ENCODE data around the gene PBXIP1. TPM values are rescaled to one million over a fixed set of nuclear protein-coding genes. Genes with fewer than 3 reads are reported as not detected.

PBXIP1 gene
- total and polyA plus RNA-seq, 11 donors, result 36.9 to 70.4 (median 51.5) TPM

DNA sequence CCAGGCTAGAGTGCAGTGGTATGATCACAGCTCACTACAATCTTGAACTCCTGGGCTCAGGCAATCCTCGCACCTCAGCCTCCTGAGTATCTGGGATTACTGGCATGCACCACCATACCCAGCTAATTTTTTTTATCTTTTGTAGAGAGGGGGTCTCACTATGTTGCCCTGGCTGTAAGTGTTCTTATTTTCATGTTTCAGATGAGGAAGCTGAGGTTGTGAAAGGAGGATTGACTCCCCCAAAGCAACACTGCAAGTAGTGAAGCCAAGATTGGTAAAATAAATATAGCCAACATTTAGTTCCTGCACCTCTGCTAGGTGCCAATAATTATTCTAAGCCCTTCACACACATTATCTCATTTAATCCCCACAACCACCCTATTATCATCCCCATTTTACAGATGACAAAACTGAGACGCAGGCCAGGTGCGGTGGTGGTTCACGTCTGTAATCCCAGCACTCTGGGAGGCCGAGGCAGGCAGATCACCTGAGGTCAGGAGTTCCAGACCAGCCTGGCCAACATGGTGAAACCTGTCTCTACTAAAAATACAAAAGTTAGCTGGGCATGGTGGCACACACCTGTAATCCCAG, 21.4 kb downstream of the PBXIP1 start:
- no peak for ATAC-seq
- peaks cover 0 to 25% (median 15%) of the 10 kb centered on the region in 12 donors for H3K4me1 ChIP-seq
- peak in 1 of 5 donors; percentile 15 for DNase-seq
- H3K4me3 ChIP-seq, result no peak overlapping the region
- TF ChIP-seq POLR2A (IDR thresholded peaks at IDR 0.05), result no peak
- TF ChIP-seq, protein P1, sequence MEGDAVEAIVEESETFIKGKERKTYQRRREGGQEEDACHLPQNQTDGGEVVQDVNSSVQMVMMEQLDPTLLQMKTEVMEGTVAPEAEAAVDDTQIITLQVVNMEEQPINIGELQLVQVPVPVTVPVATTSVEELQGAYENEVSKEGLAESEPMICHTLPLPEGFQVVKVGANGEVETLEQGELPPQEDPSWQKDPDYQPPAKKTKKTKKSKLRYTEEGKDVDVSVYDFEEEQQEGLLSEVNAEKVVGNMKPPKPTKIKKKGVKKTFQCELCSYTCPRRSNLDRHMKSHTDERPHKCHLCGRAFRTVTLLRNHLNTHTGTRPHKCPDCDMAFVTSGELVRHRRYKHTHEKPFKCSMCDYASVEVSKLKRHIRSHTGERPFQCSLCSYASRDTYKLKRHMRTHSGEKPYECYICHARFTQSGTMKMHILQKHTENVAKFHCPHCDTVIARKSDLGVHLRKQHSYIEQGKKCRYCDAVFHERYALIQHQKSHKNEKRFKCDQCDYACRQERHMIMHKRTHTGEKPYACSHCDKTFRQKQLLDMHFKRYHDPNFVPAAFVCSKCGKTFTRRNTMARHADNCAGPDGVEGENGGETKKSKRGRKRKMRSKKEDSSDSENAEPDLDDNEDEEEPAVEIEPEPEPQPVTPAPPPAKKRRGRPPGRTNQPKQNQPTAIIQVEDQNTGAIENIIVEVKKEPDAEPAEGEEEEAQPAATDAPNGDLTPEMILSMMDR (IDR thresholded peaks at IDR 0.05), result no peak
- 95 to 97% (median 97%) methylated on average over 5 of the region's 5 CpGs for WGBS, 4 donors
- no peak overlapping the region for H3K27ac ChIP-seq
- no peaks in the 10 kb centered on the region for H3K27me3 ChIP-seq
- intact Hi-C loops (cut with DNase I), result loop anchor here in 1 of 10 donors (10.0 kb wide), 2 partner anchors 50 to 370 kb away; partner anchors contain the start of gene CHRNB2
- H3K9me3 ChIP-seq, result no peaks in the 10 kb centered on the region
- H3K36me3 ChIP-seq, result peaks cover 0 to 28% (median 10%) of the 10 kb centered on the region in 9 donors

DNA sequence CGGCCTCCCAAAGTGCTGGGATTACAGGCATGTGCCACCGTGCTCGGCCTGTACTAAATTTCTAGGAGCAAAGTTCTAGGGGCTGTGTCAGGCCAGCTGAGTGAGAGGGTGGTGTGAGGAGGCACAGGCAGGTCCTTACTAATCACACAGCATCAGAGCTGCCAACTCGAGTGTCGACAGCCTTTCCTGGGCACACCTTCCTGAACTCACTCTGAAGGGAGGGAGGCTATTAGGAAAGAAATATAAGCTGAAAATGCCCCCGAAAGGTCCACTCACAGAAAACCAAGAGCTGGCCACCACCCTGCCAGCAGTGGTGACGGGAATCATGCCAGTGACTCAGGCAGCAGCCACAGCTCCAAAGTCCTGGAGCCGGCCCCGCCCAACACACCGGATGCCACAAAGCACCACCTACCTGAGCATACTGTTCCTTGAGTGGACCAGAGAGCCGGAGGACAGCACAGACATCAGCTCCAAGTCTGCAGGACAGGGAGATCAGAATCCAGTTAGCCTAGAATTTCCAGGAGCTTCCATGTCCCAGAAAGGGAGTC, 23.9 kb downstream of the PBXIP1 start:
- H3K4me3 ChIP-seq, result no peak overlapping the region
- ATAC-seq, result no peak
- peaks cover 0 to 13% (median 8%) of the 10 kb centered on the region in 12 donors for H3K4me1 ChIP-seq
- intact Hi-C loops (cut with DNase I), result loop anchor here in 1 of 10 donors (10.0 kb wide), 2 partner anchors 47 to 367 kb away; partner anchors contain the start of gene CHRNB2
- H3K27me3 ChIP-seq, result no peaks in the 10 kb centered on the region
- H3K36me3 ChIP-seq, result peaks cover 0 to 51% (median 26%) of the 10 kb centered on the region in 9 donors
- no peak for TF ChIP-seq POLR2A (IDR thresholded peaks at IDR 0.05)
- TF ChIP-seq, protein P1 (IDR thresholded peaks at IDR 0.05), result no peak
- DNase-seq, result peak in 1 of 5 donors; percentile 17
- 79 to 84% (median 79%) methylated on average over 11 of the region's 11 CpGs for WGBS, 4 donors
- H3K9me3 ChIP-seq, result no peaks in the 10 kb centered on the region
- H3K27ac ChIP-seq, result no peak overlapping the region

DNA sequence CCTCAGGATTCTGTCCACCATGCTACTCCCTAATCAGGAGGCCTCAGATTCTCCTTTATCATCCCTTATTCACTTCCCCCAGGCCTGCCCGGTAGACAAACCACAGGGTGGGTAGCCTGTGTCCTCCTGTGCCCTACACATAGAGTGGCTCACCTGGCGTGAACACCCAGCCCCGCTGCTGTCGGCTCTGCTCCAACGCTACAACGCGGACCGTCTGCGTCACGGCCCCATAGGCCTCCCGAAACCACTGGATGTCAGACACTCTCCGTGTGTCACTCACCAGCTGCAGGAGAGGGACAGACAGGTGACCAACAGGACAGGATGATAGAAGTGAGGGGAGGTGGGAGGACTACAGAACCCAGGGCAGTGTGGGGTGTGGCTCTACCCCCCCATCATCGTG, 29.7 kb downstream of the PBXIP1 start:
- 93 to 96% (median 95%) methylated on average over 13 of the region's 13 CpGs for WGBS, 4 donors
- no peak for DNase-seq
- intact Hi-C loops (cut with DNase I), result no loop called here
- Histone ChIP-seq H3K27ac (no peak overlapping the region), H3K9me3 (no peaks in the 10 kb centered on the region), H3K36me3 (peaks cover 0 to 87% (median 65%) of the 10 kb centered on the region in 9 donors), H3K27me3 (no peaks in the 10 kb centered on the region), H3K4me3 (no peak overlapping the region), H3K4me1 (no peaks in the 10 kb centered on the region)
- no peak for TF ChIP-seq POLR2A (IDR thresholded peaks at IDR 0.05)
- TF ChIP-seq, protein P1 (IDR thresholded peaks at IDR 0.05), result no peak
- ATAC-seq, result no peak

DNA sequence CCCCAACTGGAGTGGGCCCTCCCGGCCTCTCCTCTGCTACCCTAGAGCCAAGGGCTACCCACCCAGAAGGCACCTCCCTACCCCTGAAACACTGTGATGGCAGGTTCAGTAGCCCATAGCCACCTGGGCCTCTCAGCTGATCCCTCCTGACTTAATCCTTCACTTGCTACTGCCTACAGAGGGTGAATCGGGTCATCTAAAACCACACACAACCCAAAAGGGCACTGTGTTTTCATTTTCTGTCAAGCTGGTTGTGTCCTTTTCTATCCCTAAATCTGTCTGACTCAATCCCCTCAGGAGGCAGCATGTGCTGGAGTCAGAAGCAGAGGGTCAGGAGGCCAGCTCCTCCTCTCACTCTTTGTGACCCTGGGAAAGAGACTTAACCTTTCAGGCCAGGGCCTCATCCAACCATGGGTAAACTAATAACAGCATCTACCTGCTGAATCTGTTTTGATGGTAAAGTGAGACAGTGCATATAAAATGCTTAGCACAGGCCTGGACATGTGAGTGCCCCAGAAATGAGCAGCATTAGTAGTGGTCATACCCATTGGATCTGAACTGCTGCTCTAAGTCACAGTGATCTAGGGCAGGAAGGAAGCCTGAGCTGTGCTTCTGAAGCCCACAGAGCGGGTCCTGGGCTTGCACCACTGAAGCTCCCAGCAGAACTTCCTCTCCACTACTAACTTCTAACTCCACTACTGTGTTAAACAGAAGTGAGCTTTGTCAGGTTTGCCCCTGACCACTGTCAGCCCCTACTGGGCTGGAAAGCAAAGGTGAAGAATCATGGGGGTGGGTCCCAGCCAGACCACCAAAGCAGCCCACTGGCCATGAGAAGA, 30.3 kb downstream of the PBXIP1 start:
- Histone ChIP-seq H3K36me3 (peaks cover 0 to 88% (median 64%) of the 10 kb centered on the region in 9 donors), H3K27ac (no peak overlapping the region), H3K27me3 (no peaks in the 10 kb centered on the region), H3K4me1 (no peaks in the 10 kb centered on the region), H3K4me3 (no peak overlapping the region), H3K9me3 (no peaks in the 10 kb centered on the region)
- ATAC-seq, result no peak
- intact Hi-C loops (cut with DNase I), result no loop called here
- no peak for TF ChIP-seq POLR2A (IDR thresholded peaks at IDR 0.05)
- TF ChIP-seq, protein P1 (IDR thresholded peaks at IDR 0.05), result no peak
- 83 to 100% (median 93%) methylated on average over 3 of the region's 3 CpGs for WGBS, 4 donors
- DNase-seq, result no peak

Data from heart left ventricle (tissue), 16 donors.